ENCODE results near the gene CAMTA1.
A peak's percentile ranks its signal among the peaks of the same experiment; 100 is the strongest.

CAMTA1 gene

DNA sequence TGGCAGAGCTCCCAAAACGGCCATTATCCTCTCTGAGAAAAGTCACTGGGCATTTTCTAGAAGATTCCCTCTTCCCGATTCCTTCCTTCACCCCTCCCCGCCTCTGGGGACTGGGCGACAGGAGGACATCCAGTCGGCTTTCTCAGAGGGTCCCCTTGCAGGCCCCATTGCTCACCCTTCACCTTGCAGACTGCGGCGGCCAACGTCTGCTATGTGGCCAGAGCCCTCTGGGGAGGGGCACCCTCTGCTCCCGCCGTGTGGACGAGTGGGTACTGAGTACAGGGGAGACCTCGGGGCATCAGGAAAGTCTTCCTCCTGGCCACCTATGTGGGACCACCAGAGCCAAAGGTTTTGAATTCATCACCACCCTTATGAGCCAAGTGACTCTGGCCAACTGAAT lies 692.3 kb downstream of the CAMTA1 start:
- DNase-seq (ENCODE audit: low spot score in 2 of 2) (no peak), ATAC-seq (no peak)
- no peaks in the 10 kb centered on the region for H3K4me1 Mint-ChIP-seq
- no peak overlapping the region for H3K4me3 Mint-ChIP-seq
- no peaks in the 10 kb centered on the region for H3K9me3 Mint-ChIP-seq
- H3K27ac Mint-ChIP-seq, result no peak overlapping the region
- H3K36me3 Mint-ChIP-seq, result no peaks in the 10 kb centered on the region

- H3K9me3 Mint-ChIP-seq, result no peaks in the 10 kb centered on the region
- ATAC-seq (no peak), DNase-seq (ENCODE audit: low spot score in 2 of 2) (no peak)
- no peaks in the 10 kb centered on the region for H3K36me3 Mint-ChIP-seq
- no peaks in the 10 kb centered on the region for H3K4me1 Mint-ChIP-seq
- H3K4me3 Mint-ChIP-seq, result no peak overlapping the region
- no peak overlapping the region for H3K27ac Mint-ChIP-seq
Measured at GRCh38 chr1:7478142-7478790, 693.0 kb downstream of the CAMTA1 start.

DNA sequence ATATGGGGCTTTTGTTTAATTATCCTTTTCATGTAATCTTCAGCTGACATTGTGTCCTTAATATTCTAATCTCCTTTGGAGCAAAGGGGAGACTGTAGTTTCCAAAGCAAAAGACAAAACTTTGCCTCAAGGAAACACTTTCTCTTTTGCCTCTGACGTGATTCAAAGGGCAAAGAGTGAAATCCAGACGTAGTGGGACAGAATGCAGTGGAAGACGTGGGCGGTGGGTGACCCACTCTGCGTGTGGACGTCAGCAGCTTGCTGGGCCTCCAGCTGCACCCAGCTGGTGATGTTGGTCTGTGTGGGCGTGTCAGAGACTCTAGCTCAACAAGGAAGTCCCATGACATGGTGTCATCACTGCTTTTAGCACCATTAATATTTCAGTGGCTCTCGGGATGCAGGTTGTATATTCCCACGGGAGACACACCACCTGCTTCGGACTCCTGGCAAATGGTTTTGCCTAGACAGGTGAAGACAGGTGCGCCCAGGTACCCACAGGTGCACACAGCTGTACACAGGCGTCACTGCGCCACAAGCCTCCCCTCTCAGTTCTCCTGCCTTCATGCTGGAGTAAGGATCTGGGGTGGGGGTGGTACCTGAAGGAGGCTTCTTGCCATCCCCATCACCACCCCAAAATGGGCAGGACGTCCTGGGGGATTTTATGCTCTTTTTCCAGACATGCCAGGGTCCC lies 693.7 kb downstream of the CAMTA1 start:
- Mint-ChIP-seq H3K4me3 (no peak overlapping the region), H3K36me3 (no peaks in the 10 kb centered on the region), H3K9me3 (no peaks in the 10 kb centered on the region), H3K27ac (no peak overlapping the region), H3K4me1 (no peaks in the 10 kb centered on the region)
- peak; percentile 63 for ATAC-seq
- DNase-seq (ENCODE audit: low spot score in 2 of 2), result no peak

GRCh38 chr1:7479571-7479970 lies 694.3 kb downstream of the CAMTA1 start:
- Mint-ChIP-seq H3K4me3 (no peak overlapping the region), H3K9me3 (no peaks in the 10 kb centered on the region), H3K4me1 (no peaks in the 10 kb centered on the region), H3K27ac (no peak overlapping the region), H3K36me3 (no peaks in the 10 kb centered on the region)
- no peak for DNase-seq (ENCODE audit: low spot score in 2 of 2)
- no peak for ATAC-seq

DNA sequence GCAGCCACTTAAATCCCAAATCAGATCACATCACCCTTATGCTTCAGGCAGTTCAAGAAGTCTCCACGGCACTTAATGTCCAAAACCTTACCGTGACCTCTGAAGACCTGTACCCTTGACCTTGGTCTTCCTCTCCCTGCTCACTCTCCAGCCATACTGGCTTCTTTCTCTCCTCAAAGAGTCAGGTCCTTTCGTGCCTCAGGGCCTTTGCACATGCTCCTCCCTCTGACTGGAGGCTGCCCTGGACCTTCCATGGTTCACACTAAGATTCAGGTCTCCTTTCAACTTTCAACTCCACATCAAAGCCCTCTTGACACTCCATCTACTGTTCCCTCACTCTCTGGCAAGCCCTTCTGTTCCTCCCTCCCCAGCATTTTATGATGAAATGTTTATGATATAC lies 695.9 kb downstream of the CAMTA1 start:
- no peaks in the 10 kb centered on the region for H3K9me3 Mint-ChIP-seq
- ATAC-seq (no peak), DNase-seq (ENCODE audit: low spot score in 2 of 2) (no peak)
- no peaks in the 10 kb centered on the region for H3K36me3 Mint-ChIP-seq
- no peak overlapping the region for H3K27ac Mint-ChIP-seq
- no peaks in the 10 kb centered on the region for H3K4me1 Mint-ChIP-seq
- no peak overlapping the region for H3K4me3 Mint-ChIP-seq

DNA sequence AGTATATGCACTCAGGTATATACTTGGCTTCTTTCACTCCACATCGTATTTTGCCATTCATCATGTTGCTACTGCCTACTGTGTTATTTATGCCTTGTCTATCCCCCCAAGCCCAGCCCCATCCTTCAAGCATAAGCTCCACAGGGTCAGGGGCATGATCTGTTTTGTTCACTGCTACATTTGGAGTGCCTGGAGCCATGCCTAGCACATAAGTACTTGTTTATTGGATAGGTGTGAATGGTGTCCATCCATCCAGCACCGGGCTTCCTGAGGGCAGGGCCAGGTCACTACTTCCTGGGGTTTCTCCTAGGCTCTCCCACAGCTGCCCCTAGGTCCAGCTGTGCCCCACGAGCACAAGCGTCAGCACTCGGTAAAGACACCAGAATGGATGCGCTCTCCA lies 696.8 kb downstream of the CAMTA1 start:
- no peak for ATAC-seq
- no peaks in the 10 kb centered on the region for H3K9me3 Mint-ChIP-seq
- H3K4me3 Mint-ChIP-seq, result no peak overlapping the region
- H3K27ac Mint-ChIP-seq, result no peak overlapping the region
- no peaks in the 10 kb centered on the region for H3K4me1 Mint-ChIP-seq
- H3K36me3 Mint-ChIP-seq, result no peaks in the 10 kb centered on the region
- DNase-seq (ENCODE audit: low spot score in 2 of 2), result no peak

DNA sequence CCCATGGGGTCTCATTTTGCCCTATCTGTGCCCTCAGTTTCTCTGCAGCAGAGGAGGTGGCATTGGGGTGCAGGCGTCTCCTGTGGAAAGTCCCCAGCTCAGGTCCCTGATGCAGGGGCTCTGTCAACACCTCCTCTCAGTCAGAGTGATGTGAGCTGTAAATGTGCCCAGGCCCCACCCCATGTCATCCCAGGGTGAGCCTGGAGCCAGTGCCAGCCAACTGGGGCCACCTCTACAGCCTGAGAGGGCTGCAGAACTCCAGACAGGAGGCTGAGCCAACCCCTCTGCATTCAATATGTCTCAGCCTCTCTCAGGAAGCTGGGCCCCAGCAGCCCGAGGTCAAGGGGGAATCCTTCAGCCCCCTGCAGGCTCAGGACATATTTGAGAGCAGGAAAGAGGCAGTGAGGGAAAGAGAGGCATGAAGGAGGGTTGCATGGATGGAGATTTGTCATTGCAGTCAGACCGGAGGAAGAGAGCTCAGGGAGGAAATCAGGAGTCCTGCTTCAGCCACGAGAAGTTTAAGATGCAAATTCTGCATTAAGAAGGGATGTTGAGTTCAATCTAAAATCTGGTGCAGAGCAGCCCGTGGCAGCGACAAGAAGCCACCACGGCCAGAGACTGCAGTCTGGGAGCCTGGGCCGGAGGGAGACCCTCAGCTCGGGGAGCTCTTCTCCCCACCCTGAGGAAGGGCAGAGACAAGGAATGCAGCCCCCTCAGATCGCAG lies 697.7 kb downstream of the CAMTA1 start:
- Mint-ChIP-seq H3K4me3 (no peak overlapping the region), H3K9me3 (no peaks in the 10 kb centered on the region), H3K4me1 (no peaks in the 10 kb centered on the region), H3K36me3 (no peaks in the 10 kb centered on the region), H3K27ac (no peak overlapping the region)
- ATAC-seq (no peak), DNase-seq (ENCODE audit: low spot score in 2 of 2) (no peak)

DNA sequence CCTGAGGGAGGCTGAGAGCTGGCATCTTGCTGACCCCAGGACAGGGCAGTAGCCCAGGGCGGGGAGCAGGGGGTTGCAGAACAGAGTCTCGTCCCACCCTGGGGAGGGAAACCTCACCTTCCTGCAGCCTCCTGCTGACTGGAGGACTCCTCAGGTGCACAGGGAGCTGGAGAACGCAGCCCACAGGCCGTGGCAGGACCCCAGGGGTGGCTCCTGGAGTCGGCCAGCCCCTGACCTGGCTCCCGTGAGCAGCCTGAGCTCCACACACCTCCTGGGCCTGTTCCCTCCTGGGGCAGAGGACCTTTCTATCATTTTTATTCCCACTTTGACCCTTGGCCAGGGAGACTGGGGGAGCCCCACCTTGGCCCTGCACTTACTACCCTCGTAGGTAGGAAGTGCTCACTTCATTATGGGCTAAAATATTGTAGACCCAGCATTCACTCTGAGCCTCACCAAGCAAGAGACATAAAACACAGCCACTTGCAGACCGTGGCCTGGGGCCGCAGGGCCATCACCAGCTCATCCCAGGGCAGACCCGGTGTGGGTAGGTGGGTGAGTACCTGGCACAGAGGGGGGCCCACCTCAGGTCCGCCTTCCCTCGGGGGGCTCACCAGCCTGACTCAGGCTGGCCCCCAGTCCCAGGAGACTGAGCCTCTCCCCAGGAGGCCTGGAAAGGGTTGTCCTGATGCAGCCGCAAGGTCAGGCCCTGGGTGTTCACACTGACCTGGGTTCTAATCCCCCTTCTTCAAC lies 698.6 kb downstream of the CAMTA1 start:
- Mint-ChIP-seq H3K4me1 (no peaks in the 10 kb centered on the region), H3K9me3 (no peaks in the 10 kb centered on the region), H3K27ac (no peak overlapping the region), H3K36me3 (no peaks in the 10 kb centered on the region), H3K4me3 (no peak overlapping the region)
- no peak for DNase-seq (ENCODE audit: low spot score in 2 of 2)
- no peak for ATAC-seq

DNA sequence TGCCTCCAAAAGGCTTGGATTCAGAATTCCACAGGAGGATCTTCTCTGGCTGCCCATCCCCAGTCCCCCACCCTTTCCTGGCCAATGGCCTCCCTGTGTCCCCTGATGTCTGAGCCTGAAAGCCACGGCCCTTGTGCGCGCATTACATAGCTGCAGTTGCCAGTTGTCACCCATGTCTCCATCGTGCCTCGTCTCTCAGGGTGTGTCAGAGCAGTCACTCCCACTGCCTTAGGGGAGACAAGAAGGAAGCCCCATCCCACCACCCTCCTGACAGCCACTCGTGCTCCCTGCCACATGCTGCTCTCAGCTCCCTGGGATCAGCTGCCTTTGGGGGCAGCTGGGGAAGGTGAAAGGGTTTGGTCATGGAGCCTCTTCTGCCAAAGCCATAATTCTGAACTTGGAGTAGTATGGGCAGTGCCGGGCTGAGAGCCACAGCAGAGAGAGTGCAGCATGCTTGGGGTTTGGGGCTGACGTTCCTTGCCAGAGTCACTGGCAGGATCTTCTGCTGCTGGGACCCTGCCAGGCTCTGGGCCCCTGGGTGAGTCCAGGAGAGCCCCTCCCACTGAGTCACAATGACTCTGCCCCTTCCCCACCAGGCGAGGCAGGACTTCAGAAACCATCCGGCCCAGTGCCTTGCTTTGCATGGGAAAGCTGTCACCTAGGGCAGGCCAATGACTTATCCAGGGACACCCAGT lies 700.0 kb downstream of the CAMTA1 start:
- no peak for DNase-seq (ENCODE audit: low spot score in 2 of 2)
- Mint-ChIP-seq H3K9me3 (no peaks in the 10 kb centered on the region), H3K36me3 (no peaks in the 10 kb centered on the region)

DNA sequence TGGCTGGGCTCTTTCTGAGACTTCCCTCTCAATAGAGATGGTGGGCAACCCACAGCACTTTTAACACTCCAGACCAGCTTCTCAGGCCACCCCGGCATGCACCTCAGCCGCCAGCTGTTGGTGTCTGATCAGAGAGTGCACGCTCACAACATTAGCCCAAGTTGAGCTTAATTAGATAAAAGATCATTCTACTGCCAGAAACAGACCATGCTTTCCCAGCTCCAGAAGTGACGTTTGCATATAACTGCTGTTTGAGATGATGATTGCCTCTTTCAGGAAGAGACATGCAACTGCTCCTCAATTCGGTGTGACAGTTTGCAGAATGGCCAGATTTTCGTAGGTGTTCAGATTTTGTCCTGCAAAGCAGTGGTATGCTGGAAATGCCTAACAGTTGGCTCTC lies 700.6 kb downstream of the CAMTA1 start:
- Mint-ChIP-seq H3K4me3 (no peak overlapping the region), H3K9me3 (no peaks in the 10 kb centered on the region)

More for the DNA sequence above, 700.0 kb downstream of the CAMTA1 start:
- no peaks in the 10 kb centered on the region for H3K4me1 Mint-ChIP-seq
- no peak overlapping the region for H3K4me3 Mint-ChIP-seq
- no peak overlapping the region for H3K27ac Mint-ChIP-seq
- ATAC-seq, result no peak

DNA sequence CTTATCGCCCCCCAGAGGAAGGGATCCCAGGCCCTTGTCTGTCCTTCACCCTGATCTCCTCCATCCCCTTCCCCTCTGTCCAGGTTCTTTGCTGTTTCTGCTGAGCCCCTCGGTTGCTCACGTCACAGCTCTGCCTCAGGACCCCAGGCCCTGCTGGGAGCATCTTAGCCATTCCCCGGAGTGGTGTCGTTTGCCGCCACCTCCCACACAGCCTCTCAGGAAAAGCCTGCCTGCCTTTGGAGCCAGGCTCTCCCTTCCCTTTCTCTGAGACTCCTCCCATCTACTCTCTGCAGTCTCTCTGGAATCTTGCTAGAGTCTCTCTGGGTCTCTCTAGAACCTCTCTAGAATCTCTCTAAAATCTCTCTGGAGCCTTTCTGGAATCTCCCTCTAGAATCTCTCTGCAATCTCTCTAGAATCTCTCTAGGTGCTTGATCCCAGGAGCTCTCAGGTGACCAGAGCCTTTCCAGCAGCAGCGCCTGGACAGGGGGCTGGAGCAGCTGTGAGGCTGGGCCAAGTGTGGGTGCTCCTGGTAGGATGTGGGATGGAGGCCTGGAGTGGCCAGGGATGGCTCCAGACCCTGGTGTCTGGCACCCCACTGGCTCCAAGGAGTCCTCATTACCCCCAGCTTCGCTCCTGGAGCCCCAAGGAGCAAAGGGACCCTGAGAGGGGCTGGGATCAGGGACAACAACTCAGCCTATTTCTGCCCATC lies 702.7 kb downstream of the CAMTA1 start:
- no peak overlapping the region for H3K4me3 Mint-ChIP-seq
- DNase-seq (ENCODE audit: low spot score in 2 of 2), result no peak
- H3K36me3 Mint-ChIP-seq, result no peaks in the 10 kb centered on the region
- H3K9me3 Mint-ChIP-seq, result no peaks in the 10 kb centered on the region
- peaks cover 2% of the 10 kb centered on the region for H3K4me1 Mint-ChIP-seq
- H3K27ac Mint-ChIP-seq, result no peak overlapping the region
- ATAC-seq, result no peak

More for the DNA sequence above, 700.6 kb downstream of the CAMTA1 start:
- H3K27ac Mint-ChIP-seq, result no peak overlapping the region
- DNase-seq (ENCODE audit: low spot score in 2 of 2) (no peak), ATAC-seq (no peak)
- H3K4me1 Mint-ChIP-seq, result no peaks in the 10 kb centered on the region
- no peaks in the 10 kb centered on the region for H3K36me3 Mint-ChIP-seq

DNA sequence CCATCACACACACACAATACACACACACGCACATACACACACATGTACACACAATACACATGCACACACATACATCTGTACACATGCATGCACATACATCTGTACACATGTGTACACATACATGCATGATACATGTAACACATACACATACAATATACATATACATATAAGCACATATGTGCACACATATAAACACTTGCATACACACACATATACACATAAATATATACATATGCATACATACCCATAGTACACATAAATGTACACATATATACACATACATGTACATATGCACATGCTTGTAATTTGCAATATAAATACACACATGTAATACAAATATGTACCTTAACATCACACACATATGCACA lies 703.2 kb downstream of the CAMTA1 start:
- Mint-ChIP-seq H3K36me3 (no peaks in the 10 kb centered on the region), H3K4me1 (peaks cover 7% of the 10 kb centered on the region), H3K27ac (no peak overlapping the region), H3K9me3 (peaks cover 2% of the 10 kb centered on the region), H3K4me3 (no peak overlapping the region)
- DNase-seq (ENCODE audit: low spot score in 2 of 2), result no peak
- no peak for ATAC-seq

GRCh38 chr1:7489586-7489985 lies 704.3 kb downstream of the CAMTA1 start:
- H3K9me3 Mint-ChIP-seq, result peaks cover 2% of the 10 kb centered on the region
- no peaks in the 10 kb centered on the region for H3K36me3 Mint-ChIP-seq

GRCh38 chr1:7490576-7490975 lies 705.3 kb downstream of the CAMTA1 start:
- DNase-seq (ENCODE audit: low spot score in 2 of 2) (no peak), ATAC-seq (no peak)
- H3K4me1 Mint-ChIP-seq, result peaks cover 7% of the 10 kb centered on the region
- H3K9me3 Mint-ChIP-seq, result peaks cover 2% of the 10 kb centered on the region
- no peak overlapping the region for H3K4me3 Mint-ChIP-seq
- H3K27ac Mint-ChIP-seq, result no peak overlapping the region
- no peaks in the 10 kb centered on the region for H3K36me3 Mint-ChIP-seq

More at GRCh38 chr1:7489586-7489985, 704.3 kb downstream of the CAMTA1 start:
- H3K27ac Mint-ChIP-seq, result no peak overlapping the region
- ATAC-seq (no peak), DNase-seq (ENCODE audit: low spot score in 2 of 2) (no peak)
- peaks cover 7% of the 10 kb centered on the region for H3K4me1 Mint-ChIP-seq
- no peak overlapping the region for H3K4me3 Mint-ChIP-seq
